NCI-H1417 (cell line): ENCODE data around the gene IFRD2.
A peak's percentile ranks its signal among the peaks of the same experiment; 100 is the strongest.
"Not testable (repeated sequence)": the region's sequence is repeated elsewhere in the genome, so short reads cannot be mapped to it uniquely, and the experiment has no call there.

Source experiments
- DNase-seq, 3 experiments: peaks; one replicate each; lab custom pipeline; 2025; lab: John Stamatoyannopoulos, UW

Gene IFRD2

GRCh38 chr3:50324351-50325112 is 32.3 kb upstream of the IFRD2 start:
- DNase-seq = peak; percentile 27 to 65 (median 40)

- no peak for DNase-seq
These were observed 31.5 kb upstream of the IFRD2 start for GRCh38 chr3:50323614-50324199.

- DNase-seq = peak in 1 of 3 experiments; percentile 34
These were observed 30.9 kb upstream of the IFRD2 start for GRCh38 chr3:50323092-50323600.

DNA sequence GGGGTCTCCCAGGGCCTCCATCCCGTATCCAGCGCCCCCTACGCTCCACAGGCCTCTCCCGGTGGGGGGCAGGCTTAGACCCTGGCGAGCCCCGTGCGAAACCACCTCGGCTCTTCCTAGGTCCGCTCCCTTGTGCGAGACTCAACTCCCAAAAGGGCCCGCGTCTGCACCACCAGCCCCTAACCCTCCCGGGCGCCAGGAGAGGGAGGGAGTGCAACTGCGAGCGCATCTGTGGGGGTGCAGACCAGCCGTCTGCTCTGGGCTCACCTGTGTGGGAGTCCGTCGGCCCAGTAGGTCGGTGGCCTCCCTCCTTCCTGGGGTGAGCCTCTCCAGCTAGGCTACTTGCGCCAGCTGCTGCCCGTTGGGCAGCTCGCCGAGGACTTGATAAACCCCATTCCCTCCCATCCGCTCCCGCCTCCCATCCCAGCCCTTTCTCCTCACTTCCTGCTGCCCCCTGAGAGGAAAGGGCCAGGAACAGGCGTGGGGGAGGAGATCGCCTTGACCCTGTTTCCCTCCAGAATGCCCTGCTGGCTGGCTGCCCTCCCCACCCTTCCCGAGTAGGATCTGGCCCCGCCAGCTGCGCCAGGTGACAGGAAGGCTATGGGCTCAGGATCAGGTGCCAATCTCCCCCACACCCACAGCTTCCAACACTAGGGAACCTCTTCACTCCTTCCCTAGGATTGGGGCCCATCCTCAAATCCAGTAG is 30.3 kb upstream of the IFRD2 start, which contains the start of gene HYAL2:
TSS of gene HYAL2 (minus strand) at position 360 of the 706 bp plus-strand sequence. CDS start 2,256 bp downstream, outside the sequence.
- peak in 2 of 3 experiments; percentile 46 to 61 for DNase-seq

- no peak for DNase-seq
These were observed 29.8 kb upstream of the IFRD2 start for GRCh38 chr3:50322115-50322385.

DNA sequence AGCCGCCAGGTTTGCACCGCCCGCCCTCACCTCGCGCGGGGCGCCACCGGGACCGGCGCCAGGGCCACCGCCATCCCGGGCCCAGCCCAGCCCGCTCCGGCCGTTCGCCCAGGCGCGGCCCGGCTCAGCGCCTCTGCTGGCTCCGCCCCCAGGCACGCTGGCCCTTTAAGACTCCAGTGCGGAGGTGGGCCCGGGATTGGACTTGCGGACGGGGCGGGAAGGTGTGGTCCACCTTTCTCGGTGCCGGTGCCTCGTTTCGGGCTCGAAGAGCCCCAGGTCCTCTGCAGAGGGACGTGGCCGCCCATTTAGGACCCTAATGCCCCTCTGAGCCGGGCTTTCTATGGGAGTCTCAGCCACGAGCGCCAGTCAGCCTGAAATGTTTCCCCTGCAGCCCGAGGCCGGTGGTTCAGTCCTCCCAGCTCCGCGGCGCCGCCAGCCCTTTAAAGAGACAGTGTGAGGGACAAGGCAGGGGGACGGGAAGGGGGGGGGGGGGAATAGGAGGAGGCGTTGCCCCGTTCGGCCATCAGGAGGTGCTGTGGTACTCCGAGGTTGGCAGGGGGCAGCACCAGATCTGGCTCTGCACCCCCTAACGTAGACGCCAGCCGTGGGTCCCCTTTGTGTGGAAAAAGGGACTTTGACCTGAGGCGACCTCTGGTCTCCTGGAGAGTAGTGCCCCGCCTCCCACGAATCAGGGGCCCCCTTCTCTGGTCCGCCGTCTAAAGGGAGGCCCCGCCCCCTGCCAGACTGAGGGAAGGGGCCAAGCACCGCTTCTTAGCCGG is 29.3 kb upstream of the IFRD2 start:
- peak; percentile 82 to 92 (median 91) for DNase-seq

- peak; percentile 71 to 84 (median 79) for DNase-seq
These were observed 28.7 kb upstream of the IFRD2 start for GRCh38 chr3:50320853-50321335.

GRCh38 chr3:50319894-50320625 is 27.8 kb upstream of the IFRD2 start:
- no peak for DNase-seq

DNA sequence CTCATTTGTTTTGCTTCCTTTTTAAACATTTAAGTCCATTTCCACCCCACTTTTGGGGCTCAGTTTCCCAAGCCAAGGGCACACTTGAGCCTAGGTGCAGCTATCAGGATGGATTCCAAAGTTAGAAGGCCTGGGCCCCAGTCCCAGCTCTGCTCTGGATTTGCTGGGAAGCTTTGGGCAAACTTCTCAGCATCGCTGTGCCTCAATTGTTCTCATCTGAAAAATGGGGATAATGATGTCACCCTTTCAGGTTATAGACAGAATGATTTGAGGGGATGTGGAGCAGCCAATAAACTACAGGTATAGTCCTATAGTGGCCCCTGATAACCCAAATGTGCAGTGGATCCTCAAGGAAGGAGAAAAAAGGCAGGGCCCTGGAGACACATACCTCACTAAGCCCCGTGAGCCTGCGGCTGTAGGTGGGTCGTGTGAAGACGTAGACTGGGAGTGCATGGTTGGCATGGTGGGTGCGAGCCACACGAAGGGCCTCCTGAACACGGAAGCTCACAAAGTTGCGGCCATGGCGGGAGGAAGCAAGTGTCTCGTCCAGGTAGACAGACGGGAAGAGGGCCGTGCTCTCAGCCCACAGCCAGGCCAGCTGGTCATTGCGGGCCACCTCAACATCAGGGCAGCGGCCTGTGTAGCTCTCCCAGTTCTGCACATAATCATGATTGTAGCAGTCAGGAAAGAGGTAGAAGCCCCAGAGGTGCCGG is 27.1 kb upstream of the IFRD2 start:
- no peak for DNase-seq

- DNase-seq = no peak
These were observed 26.4 kb upstream of the IFRD2 start for GRCh38 chr3:50318615-50319014.

- DNase-seq = no peak
These were observed 25.9 kb upstream of the IFRD2 start for GRCh38 chr3:50318163-50318562.

GRCh38 chr3:50317300-50317699 is 25.1 kb upstream of the IFRD2 start:
- DNase-seq = no peak

- peak in 1 of 3 experiments; percentile 37 for DNase-seq
These were observed 24.5 kb upstream of the IFRD2 start for GRCh38 chr3:50316657-50317242.

- DNase-seq = no peak
These were observed 22.6 kb upstream of the IFRD2 start for GRCh38 chr3:50314816-50315215.

GRCh38 chr3:50314342-50314741 is 22.1 kb upstream of the IFRD2 start:
- DNase-seq = no peak

- DNase-seq = not testable (repeated sequence)
These were observed 19.8 kb upstream of the IFRD2 start for GRCh38 chr3:50312041-50312440.

DNA sequence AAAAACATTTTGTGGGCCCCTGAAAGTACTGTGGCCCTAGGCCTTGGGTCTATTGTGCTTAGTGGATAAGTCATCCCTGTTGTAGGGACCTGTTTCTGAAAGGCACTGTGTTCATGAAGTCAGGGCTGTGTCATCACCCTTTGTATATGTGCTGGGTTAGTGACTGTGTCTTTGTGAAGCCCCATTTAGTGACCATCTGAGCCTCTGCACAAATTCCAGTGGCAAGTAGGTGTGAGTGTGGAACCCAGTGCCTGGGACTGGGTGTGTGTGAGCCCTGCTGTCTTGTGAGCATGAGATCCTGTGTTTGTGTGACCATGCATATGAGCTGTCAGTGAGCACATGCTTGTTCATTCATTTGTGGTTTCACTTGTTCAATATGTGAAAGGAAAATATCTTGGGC is 12.4 kb upstream of the IFRD2 start:
- DNase-seq = no peak

DNA sequence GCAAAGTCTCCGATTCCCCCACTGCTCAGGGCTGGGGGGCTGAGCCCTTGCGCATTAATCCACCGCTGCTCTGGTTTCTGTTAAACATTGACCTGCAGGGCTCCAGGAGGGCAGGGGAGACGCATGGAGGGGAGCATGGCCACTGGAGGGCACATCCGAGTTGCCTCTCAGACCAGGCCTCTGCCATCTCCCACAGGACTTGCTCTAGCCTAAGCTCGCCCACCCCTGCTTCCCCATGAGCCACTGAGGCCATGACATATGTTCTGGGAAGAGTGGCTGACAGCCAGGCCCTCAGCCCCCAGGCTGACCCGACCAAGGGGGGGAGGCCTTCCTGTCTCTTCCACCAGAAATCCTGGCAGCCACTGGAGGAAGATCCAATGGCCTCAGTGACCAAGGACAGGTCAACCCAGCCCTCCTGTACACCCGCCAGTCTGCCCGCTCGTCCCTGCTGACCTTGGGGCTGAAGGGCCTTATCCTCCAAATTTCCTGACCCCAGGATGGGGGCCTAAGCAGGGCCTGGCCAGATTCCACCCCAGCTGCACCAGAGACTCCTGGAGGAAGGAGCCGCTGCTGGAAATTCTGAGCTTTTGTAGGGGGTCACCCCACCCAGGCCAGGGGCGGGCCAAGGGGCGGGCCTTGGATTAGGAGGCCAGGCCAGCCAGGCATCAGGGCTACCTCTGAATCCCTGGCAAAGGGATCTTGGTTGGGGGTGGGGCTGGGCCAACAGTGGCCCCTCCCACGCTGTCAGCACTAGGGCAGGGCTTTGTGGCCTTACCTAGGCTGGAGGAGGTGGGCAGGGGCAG is 11.0 kb upstream of the IFRD2 start, which contains the start of gene HYAL1:
TSS of gene HYAL1 (minus strand) at position 562 of the 803 bp plus-strand sequence. CDS start 618 bp downstream, outside the sequence.
- DNase-seq = no peak
